Chondrocyte (in vitro differentiated cells): Measurements from ENCODE around the gene SIN3B. TPM values are rescaled to one million over a fixed set of nuclear protein-coding genes. Genes with fewer than 3 reads are reported as not detected.
A peak's percentile ranks its signal among the peaks of the same experiment; 100 is the strongest.
"Not testable (repeated sequence)": the region's sequence is repeated elsewhere in the genome, so short reads cannot be mapped to it uniquely, and the experiment has no call there.

Experiments used
- DNase-seq: peaks from one replicate; pipeline ENCODE4 v3.0.0; 2021; ENCODE audit warnings: mixed read lengths, low spot score
- H3K27ac Mint-ChIP-seq: one replicate; pipeline ENCODE4 v1.8.0; 2021; ENCODE audit warnings: mild to moderate bottlenecking, moderate library complexity, mixed read lengths; ENCODE audit not compliant: unreplicated experiment
- H3K27me3 Mint-ChIP-seq: 2 replicates; pipeline ENCODE4 v1.8.0; 2021; ENCODE audit warnings: low read depth, mixed read lengths
- H3K36me3 Mint-ChIP-seq: 2 replicates; pipeline ENCODE4 v1.8.0; 2021; ENCODE audit warnings: low read depth, mixed read lengths
- H3K4me1 Mint-ChIP-seq: 2 replicates; pipeline ENCODE4 v1.8.0; 2021; ENCODE audit warnings: low read depth, mild to moderate bottlenecking, mixed read lengths
- H3K4me3 Mint-ChIP-seq: one replicate; pipeline ENCODE4 v1.8.0; 2021; ENCODE audit warnings: mild to moderate bottlenecking, moderate library complexity, mixed read lengths; ENCODE audit not compliant: unreplicated experiment
- H3K9me3 Mint-ChIP-seq: 2 replicates; pipeline ENCODE4 v1.8.0; 2021; ENCODE audit warnings: low read depth, mixed read lengths
- total RNA-seq: library from RNA; stranded (reverse); gene quantifications from 3 replicates; pipeline ENCODE4 v1.2.1, GENCODE V29; 2021
- TF ChIP-seq, protein P1 (sequence below): fragments of 200-600 bp; sonication (generic); IDR thresholded peaks from 2 replicates; pipeline ENCODE4 v1.5.0; 2021; ENCODE audit warnings: antibody characterized with exemption, mild to moderate bottlenecking, moderate library complexity

Gene SIN3B
- total RNA-seq, 1 donor from 2014 or later, result 59.7 TPM

DNA sequence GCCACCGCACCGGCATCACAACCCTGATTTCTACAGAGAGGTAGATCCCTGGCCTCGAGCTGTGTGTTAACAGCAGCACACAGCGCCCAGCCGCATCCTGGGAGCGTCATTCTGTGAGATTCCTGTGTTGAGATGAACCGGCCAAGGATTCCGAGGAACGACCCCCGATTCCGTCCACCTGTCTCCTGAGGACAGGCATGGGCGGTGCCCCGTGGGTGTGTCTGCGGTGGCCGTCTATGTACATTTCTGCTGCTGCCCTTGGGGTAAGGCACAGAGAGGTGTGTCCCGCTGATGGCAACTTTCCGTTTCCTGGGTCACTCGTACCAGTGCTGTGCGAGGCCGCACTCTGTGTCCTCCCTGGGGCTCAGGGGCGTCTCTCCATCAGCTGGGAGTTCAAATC, 43.5 kb downstream of the SIN3B start:
- H3K27ac Mint-ChIP-seq, result no peak overlapping the region
- H3K4me3 Mint-ChIP-seq, result no peak overlapping the region
- DNase-seq, result no peak

DNA sequence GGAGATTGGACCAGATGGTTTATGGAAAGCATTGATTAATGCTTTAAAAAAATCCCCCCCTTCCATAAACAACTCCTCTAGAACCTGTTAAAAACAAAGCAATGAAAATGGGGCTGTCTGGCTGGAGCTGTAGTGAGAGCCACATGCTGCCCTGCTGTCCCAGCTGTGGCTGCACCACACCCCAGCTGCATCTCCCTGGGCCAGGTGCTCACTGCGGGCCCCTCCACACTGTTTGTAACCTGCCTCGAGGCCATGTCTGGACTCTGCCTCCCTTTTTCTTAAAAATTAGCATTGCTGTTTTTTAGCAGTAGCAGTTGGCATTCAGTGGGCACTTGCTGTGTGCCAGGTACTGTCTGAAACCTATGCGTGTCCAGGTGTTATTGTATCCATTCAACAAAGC, 44.4 kb downstream of the SIN3B start:
- Mint-ChIP-seq H3K9me3 (no peaks in the 10 kb centered on the region), H3K4me1 (no peaks in the 10 kb centered on the region), H3K4me3 (no peak overlapping the region), H3K27ac (peak overlapping the region; percentile 45), H3K27me3 (no peaks in the 10 kb centered on the region), H3K36me3 (peaks cover 33% of the 10 kb centered on the region)
- TF ChIP-seq, protein P1, sequence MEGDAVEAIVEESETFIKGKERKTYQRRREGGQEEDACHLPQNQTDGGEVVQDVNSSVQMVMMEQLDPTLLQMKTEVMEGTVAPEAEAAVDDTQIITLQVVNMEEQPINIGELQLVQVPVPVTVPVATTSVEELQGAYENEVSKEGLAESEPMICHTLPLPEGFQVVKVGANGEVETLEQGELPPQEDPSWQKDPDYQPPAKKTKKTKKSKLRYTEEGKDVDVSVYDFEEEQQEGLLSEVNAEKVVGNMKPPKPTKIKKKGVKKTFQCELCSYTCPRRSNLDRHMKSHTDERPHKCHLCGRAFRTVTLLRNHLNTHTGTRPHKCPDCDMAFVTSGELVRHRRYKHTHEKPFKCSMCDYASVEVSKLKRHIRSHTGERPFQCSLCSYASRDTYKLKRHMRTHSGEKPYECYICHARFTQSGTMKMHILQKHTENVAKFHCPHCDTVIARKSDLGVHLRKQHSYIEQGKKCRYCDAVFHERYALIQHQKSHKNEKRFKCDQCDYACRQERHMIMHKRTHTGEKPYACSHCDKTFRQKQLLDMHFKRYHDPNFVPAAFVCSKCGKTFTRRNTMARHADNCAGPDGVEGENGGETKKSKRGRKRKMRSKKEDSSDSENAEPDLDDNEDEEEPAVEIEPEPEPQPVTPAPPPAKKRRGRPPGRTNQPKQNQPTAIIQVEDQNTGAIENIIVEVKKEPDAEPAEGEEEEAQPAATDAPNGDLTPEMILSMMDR, result no peak
- no peak for DNase-seq

More for the DNA sequence above, 43.5 kb downstream of the SIN3B start:
- no peaks in the 10 kb centered on the region for H3K27me3 Mint-ChIP-seq
- peaks cover 36% of the 10 kb centered on the region for H3K36me3 Mint-ChIP-seq
- no peaks in the 10 kb centered on the region for H3K9me3 Mint-ChIP-seq
- TF ChIP-seq, protein P1, result no peak
- no peaks in the 10 kb centered on the region for H3K4me1 Mint-ChIP-seq

GRCh38 chr19:16874250-16874977, 45.2 kb downstream of the SIN3B start:
- DNase-seq, result no peak
- Mint-ChIP-seq H3K9me3 (no peaks in the 10 kb centered on the region), H3K36me3 (peaks cover 37% of the 10 kb centered on the region), H3K27ac (peak overlapping the region; percentile 88), H3K27me3 (no peaks in the 10 kb centered on the region), H3K4me3 (no peak overlapping the region), H3K4me1 (no peaks in the 10 kb centered on the region)
- TF ChIP-seq, protein P1, result no peak

DNA sequence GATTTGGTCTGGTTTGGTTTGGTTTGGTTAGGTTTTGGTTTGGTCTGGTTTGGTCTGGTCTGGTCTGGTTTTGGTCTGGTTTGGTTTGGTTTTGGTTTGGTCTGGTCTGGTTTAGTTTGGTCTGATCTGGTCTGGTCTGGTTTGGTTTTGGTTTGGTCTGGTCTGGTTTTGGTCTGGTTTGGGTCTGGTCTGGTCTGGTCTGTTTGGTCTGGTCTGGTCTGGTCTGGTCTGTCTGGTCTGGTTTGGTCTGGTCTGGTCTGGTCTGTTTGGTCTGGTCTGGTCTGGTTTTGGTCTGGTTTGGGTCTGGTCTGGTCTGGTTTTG, 45.7 kb downstream of the SIN3B start:
- H3K4me3 Mint-ChIP-seq, H3K4me1 Mint-ChIP-seq, H3K27me3 Mint-ChIP-seq, DNase-seq, H3K9me3 Mint-ChIP-seq: not testable (repeated sequence)
- Mint-ChIP-seq H3K36me3 (peaks cover 38% of the 10 kb centered on the region), H3K27ac (peak overlapping the region; percentile 88)

DNA sequence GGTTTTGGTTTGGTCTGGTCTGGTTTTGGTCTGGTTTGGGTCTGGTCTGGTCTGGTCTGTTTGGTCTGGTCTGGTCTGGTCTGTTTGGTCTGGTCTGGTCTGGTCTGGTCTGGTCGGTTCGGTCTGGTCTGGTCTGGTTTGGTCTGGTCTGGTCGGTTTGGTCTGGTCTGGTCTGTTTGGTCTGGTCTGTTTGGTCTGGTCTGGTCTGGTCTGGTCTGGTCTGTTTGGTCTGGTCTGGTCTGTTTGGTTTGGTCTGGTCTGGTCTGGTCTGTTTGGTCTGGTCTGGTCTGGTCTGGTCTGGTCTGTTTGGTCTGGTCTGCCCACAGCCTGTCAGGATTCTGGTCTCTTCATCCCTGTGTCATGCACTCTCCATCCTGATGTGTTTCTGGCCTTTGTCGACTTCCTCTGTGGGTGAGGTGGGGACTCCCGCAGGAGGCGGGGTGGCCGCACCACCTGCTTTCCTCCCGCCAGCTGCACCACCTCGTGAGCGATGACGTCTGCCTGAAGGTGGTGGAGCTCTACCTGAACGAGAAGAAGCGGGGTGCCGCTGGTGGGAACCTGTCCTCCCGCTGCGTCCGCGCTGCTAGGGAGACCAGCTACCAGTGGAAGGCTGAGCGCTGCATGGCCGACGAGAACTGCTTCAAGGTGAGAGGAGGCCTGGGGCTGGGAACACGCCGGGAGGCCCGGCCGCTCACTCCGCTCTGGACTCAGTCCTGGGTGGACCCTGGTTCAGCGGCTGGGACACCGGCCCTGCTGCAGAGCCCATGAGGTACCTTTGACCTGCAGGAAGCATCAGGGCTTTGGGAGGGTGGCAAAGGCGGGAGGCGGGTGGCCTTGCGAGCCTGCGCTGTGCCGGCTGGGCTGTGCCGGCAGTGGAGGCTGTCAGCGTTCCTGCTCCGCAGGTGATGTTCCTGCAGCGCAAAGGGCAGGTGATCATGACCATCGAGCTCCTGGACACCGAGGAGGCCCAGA, 46.7 kb downstream of the SIN3B start:
- TF ChIP-seq, protein P1, result no peak
- Mint-ChIP-seq H3K9me3 (peaks cover 4% of the 10 kb centered on the region), H3K4me1 (no peaks in the 10 kb centered on the region), H3K36me3 (peaks cover 44% of the 10 kb centered on the region), H3K4me3 (no peak overlapping the region), H3K27ac (peak overlapping the region; percentile 32), H3K27me3 (no peaks in the 10 kb centered on the region)
- no peak for DNase-seq
